Cardiac fibroblast (primary cell): Measurements from ENCODE around the gene BCL2L15.
A peak's percentile ranks its signal among the peaks of the same experiment; 100 is the strongest.

ENCODE experiments used
- DNase-seq, 2 donors: peaks; one replicate each; pipeline versions ENCODE4 v3.0.0 to v3.0.0-alpha.2; 2010; ENCODE audit warnings: low read depth in 2 of 2
- H3K4me3 ChIP-seq, 2 donors: replicated peaks in 1 of 2; 1 replicate in 1 of 2; 2 replicates in 1 of 2; pipeline ENCODE4 v1.5.1; 2011; ENCODE audit warnings: low read depth in 2 of 2, low read length in 2 of 2, mild to moderate bottlenecking in 2 of 2, moderate library complexity in 1 of 2
- TF ChIP-seq, protein P1 (sequence below): IDR thresholded peaks from one replicate; pipeline ENCODE4 v1.5.1; 2011; ENCODE audit warnings: low read depth, mild to moderate bottlenecking, low read length, inconsistent platforms

Gene BCL2L15

DNA sequence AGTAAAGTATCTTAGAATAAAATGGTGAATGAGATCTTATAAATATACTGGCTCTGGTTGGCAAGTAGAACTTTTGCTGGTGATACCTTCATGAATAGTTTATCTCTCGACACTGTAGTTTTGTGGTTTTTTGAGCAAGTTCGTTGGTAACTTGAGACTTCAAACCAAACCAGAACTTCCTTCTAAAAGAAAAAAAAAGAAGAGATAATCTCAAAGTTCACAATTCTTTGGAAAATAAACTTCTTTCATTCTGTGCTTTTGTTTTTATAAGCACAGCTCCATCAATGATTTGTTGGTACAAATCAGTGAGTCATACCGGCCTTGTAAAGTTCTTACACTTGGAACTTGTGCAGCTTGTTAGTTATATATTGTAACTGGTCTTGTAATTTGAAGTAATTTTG lies 44.1 kb upstream of the BCL2L15 start:
- TF ChIP-seq, protein P1, sequence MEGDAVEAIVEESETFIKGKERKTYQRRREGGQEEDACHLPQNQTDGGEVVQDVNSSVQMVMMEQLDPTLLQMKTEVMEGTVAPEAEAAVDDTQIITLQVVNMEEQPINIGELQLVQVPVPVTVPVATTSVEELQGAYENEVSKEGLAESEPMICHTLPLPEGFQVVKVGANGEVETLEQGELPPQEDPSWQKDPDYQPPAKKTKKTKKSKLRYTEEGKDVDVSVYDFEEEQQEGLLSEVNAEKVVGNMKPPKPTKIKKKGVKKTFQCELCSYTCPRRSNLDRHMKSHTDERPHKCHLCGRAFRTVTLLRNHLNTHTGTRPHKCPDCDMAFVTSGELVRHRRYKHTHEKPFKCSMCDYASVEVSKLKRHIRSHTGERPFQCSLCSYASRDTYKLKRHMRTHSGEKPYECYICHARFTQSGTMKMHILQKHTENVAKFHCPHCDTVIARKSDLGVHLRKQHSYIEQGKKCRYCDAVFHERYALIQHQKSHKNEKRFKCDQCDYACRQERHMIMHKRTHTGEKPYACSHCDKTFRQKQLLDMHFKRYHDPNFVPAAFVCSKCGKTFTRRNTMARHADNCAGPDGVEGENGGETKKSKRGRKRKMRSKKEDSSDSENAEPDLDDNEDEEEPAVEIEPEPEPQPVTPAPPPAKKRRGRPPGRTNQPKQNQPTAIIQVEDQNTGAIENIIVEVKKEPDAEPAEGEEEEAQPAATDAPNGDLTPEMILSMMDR = no peak
- H3K4me3 ChIP-seq = peak overlapping the region in 1 of 2 donors; percentile 31
- DNase-seq = peak; percentile 55 to 65

DNA sequence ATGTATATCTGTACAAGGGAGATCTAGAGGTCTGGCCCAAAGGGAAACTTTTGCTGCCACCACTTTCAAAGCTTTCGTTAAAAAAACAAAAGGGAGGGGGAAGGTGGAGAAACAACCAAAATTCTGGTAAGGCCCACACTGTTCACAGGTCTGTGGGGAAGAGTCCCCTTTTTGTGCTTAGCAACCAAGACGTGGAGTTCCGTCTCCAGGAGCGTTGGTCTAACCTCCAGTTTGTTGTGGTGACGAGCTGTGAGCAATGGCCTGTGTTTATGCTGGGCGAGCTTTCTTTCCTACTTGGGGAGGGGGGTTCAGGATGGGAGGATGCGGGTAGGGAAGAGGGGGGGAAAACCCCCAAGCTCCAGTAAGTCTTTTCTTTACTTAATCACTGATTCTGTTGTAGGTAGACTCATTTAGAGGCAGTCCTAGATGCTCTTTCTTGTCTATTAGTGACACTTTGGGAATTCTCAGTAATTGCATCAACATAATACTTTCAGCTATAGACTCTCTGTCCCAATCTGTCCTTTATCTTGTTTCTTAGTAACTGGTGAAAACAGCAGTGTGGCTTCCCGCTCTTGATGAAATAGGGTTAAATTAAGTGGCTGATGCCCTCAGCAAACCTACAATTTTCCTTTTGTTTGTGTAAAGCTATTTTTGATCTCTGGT lies 43.2 kb upstream of the BCL2L15 start:
- H3K4me3 ChIP-seq = peak overlapping the region; percentile 88 to 89
- TF ChIP-seq, protein P1 = no peak
- DNase-seq = peak; percentile 72 to 76

DNA sequence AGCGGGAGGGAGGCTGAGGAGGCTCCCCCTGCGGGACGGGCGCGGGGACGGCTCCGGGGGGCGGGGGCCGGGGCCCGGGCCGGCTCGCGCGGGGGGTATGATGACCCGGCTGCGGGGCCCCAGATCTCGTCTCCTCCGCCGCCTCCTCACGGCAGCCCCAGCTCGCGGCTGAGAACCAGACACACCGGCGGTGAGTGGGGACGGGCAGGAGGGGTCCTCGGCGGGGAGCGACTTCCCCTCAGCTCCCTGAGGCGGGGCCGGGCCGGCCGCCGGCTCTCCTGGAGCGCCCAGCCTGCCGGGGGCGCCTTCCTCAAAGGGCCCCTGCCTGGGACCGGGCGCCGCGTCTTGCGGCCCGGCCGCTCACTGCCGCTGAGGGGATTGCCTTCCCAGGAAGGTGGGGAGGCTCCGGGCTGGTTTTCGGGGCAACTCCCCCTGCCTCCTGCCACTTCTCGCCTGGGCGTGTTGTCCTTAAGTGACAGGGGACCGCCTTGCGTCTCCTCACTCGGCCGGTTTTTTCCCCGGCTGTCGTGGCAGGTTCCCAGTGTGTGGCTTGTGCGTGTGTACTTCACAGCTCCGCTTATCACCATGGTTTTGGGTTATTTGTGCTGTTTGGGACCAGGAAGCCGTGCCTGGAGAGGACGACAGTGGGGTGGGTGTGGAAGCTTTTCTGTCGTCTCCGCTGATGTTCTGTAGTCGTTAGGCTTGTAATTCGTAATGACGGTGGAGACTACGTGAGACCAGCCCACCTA lies 42.5 kb upstream of the BCL2L15 start:
- TF ChIP-seq, protein P1 = no peak
- DNase-seq = peak; percentile 39 to 40
- H3K4me3 ChIP-seq = peak overlapping the region; percentile 88 to 89

DNA sequence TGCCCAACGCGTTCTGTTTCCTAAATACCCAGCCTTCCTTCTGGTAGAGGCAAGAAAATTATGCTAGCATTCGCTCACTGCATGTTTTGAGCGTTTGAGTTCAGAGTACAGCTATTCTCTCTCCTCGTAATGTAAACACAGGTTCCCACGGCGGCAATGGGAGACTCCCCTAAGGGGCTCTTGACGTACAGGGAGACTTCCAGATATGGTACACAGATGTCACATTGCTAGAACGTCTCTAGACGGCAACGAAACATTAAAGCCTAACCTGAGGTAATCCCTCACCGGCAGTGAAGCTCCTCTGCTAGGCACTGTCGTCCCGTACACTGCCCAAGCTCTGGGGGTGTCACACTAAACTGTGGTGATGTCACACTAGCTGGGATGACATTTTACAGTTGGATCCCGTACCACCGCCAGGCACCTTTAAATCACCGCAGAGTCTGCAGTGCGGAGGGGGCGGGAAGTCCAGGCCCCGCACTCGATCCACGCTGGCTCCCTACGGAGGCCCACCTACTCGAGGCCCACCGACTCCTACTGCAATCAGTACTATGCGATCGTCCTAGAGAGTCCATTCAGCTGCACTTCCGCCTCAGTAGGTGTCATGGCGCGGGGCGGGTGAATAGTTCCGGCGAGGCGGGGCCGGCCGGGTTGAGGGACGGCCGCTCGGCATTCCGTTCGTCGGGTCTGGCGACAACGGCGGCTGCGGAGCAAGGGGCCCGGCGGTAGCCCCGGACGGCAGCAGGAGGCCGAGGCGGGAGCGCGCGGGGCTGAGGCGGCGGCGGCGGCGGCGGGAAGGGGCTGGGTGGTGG lies 41.8 kb upstream of the BCL2L15 start, which contains the start of gene HIPK1:
TSS of gene HIPK1 (plus strand) at position 384 of the 809 bp plus-strand sequence.
- peak; percentile 85 to 91 for DNase-seq
- peak within 1 kb of the TSS; percentile 88 to 89 for H3K4me3 ChIP-seq
- TF ChIP-seq, protein P1 = no peak

DNA sequence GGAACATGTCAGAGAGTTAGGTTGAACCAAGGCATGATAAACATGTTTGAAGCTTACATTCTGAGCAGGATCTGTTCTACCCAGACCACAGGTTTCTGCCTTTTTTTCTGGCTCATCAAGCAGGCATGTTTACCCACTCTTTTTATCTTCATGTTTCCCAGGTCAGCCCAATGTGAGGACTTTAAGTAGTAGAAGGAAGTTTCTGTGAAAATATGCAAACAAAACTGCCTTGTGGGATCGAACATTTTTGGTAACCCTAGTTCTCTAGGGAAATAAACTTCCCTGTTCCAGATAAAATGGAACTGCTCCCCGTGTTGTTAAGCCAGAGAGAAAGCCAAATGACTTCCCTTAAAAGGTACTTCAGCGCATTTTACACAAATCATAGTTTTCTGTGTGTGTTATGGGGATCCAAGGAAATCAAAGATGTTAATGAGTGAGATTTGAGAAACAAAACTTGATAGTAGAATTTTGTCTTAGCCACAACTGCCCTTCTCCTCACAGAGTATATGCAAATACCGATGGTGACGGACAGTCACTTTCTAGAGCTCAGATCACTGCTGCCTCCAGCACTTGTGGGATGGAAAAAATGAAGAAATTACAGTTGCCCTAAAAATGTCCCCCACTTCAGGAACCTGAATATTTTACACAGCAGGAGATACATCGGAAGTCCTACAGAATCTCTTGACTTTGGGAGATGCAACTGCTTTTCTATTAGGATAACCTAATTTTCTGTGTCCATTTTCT lies 41.0 kb upstream of the BCL2L15 start:
- DNase-seq = peak in 1 of 2 donors; percentile 26
- peak overlapping the region; percentile 88 to 89 for H3K4me3 ChIP-seq
- TF ChIP-seq, protein P1 = no peak

DNA sequence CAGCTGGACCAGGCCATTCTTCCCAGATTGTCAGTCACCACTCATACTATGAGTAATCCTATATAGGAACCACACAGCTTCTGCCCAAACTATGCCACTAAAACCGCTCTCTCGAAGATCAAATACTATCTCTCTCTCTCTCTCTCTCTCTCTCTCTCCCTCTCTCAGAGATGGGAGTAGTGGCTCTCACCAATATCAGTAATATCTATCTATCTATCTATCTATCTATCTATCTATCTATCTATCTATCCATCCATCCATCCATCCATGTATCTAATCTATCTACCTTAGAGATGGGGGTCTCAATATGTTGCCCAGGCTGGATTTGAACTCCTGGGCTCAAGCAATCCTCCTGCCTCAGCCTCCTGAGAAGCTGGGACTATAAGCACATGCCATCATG lies 37.1 kb upstream of the BCL2L15 start:
- TF ChIP-seq, protein P1 = no peak
- no peak overlapping the region for H3K4me3 ChIP-seq
- no peak for DNase-seq
